NT2/D1 (cell line): ENCODE measurements around the gene IRGC.

Experiments used
- DNase-seq: peaks from one replicate; pipeline ENCODE4 v3.0.0-alpha.2; 2011; ENCODE audit warnings: low read depth, low spot score
- H3K27me3 ChIP-seq: 2 replicates; pipeline ENCODE4 v1.6.0; 2011; ENCODE audit warnings: mild to moderate bottlenecking; ENCODE audit not compliant: insufficient read length, insufficient read depth
- H3K36me3 ChIP-seq: 2 replicates; pipeline ENCODE4 v1.6.1; 2011; ENCODE audit warnings: mild to moderate bottlenecking, low read length, mixed read lengths; ENCODE audit not compliant: insufficient read depth, insufficient read length
- H3K4me1 ChIP-seq: 2 replicates; pipeline ENCODE4 v1.5.1; 2011; ENCODE audit not compliant: insufficient read depth, insufficient read length
- H3K4me3 ChIP-seq: 2 replicates; pipeline ENCODE4 v1.5.1; 2011; ENCODE audit warnings: low read depth; ENCODE audit not compliant: insufficient read length
- H3K9ac ChIP-seq: 2 replicates; pipeline ENCODE4 v1.6.0; 2011; ENCODE audit warnings: low read depth; ENCODE audit not compliant: insufficient read length
- H3K9me3 ChIP-seq: 2 replicates; pipeline ENCODE4 v1.5.1; 2011; ENCODE audit warnings: mild to moderate bottlenecking, low read length; ENCODE audit not compliant: insufficient read depth
- SUZ12 ChIP-seq: IDR thresholded peaks from 2 replicates; pipeline ENCODE4 v1.6.1; 2011; ENCODE audit not compliant: insufficient read length, insufficient read depth; ENCODE audit errors: extremely low read depth
- YY1 ChIP-seq: IDR thresholded peaks from 2 replicates; pipeline ENCODE4 v1.6.1; 2011; ENCODE audit not compliant: insufficient read length, insufficient read depth
- ZNF274 ChIP-seq: IDR thresholded peaks from 2 replicates; pipeline ENCODE4 v1.6.1; 2011; ENCODE audit warnings: mild to moderate bottlenecking, low read depth, low read length

IRGC gene

DNA sequence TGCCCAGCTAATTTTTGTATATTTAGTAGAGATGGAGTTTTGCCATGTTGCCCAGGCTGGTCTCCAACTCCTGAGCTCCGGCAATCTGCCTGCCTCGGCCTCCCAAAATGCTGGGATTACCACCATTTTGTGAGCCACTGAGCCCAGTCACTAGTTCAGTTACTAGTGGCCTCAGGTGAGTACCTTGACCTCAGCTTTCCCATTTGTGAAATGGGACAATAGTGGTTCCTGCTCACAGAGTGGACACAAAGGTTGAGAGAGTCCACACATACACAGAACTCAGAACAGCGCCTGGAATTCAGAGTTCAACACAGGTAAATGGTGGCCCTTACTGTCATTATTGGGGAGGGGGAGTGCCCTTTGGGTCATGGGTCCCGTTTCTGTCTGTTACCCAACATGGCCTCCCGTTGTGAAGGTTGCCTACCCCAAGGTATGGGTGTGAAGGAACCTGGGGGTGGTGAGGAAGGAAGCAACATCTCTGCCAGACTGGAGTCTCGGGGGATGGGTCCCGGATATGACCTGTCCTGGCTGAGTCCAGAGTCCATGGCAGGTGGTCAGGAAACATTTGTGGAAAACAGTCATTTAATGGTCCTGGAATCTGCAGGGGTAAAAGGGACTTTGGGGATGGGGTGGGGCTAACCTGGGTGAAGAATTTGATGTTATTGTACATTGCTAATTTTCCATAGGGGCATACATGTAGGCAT lies 11.7 kb upstream of the IRGC start:
- Histone ChIP-seq H3K4me3 (no peak overlapping the region), H3K4me1 (peaks cover 5% of the 10 kb centered on the region), H3K27me3 (peaks cover 4% of the 10 kb centered on the region), H3K9ac (no peak overlapping the region), H3K36me3 (no peaks in the 10 kb centered on the region), H3K9me3 (peaks cover 12% of the 10 kb centered on the region)
- TF ChIP-seq YY1, result no peak
- TF ChIP-seq ZNF274, result no peak
- no peak for TF ChIP-seq SUZ12
- DNase-seq, result no peak

DNA sequence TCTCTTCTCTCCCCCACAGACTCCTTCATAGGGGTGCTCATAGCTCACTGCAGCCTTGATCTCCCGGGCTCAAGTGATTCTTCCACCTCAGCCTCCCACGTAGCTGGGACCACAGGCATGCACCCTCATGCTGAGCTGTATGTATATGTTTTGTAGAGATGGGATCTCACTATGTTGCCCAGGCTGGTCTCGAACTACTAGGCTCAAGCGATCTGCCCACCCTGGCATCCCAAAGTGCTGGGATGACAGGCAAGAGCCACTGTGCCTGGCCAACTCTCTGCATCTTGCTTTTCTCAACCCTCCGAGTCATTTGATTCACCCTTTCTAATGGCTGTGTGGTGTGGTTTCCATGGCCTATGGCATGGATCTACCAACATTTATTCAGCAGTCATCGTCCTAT lies 10.1 kb upstream of the IRGC start:
- H3K27me3 ChIP-seq, result no peaks in the 10 kb centered on the region
- no peak overlapping the region for H3K9ac ChIP-seq
- no peaks in the 10 kb centered on the region for H3K36me3 ChIP-seq
- H3K9me3 ChIP-seq, result peaks cover 14% of the 10 kb centered on the region
- no peak for DNase-seq
- TF ChIP-seq ZNF274 (no peak), SUZ12 (no peak), YY1 (no peak)
- peaks cover 2% of the 10 kb centered on the region for H3K4me1 ChIP-seq
- no peak overlapping the region for H3K4me3 ChIP-seq

DNA sequence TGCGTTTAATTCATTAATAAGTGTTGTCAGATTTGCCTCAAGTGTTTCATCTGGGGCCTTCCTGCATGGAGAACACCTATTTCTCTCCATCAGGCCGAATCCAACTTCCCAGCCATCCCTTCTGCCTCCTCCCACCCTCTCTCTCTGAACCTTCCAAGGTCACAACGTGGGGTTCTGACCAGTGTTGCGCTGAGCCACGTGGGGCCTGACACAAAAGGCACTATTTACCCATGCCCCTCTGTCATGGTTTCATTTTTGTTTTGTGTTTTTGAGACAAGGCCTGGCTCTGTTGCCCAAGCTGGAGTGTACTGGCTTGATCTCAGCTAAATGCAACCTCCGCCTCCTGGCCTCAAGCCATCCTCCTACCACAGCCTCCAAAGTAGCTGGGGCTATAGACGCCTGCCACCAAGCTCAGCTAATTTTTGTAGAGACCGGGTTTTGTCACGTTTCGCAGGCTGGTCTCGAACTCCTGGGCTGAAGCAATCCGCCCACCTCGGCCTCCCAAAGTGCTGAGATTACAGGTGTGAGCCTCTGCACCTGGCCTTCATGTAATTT lies 8.6 kb upstream of the IRGC start:
- no peak for TF ChIP-seq SUZ12
- TF ChIP-seq ZNF274, result no peak
- no peak for TF ChIP-seq YY1
- DNase-seq, result no peak

DNA sequence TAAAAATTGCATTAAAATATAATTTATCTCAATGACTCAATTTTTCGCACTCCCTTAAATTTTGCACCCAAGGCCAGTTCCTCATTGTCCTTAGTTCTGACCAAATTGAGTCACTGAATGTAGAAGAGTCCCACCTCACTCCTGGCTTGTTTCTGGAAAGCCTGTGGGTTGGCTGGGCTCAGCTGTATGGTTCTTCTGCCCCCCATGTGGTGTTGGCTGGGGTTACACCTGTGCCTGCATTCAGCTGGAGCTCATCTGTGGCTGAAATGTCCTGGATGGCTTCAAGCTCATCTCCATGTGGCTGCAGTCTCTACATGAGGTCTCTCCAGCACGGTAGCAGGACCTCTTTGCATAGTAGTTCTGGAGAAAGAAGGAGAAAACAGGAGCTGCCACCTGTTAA lies 7.2 kb upstream of the IRGC start:
- TF ChIP-seq ZNF274 (no peak), SUZ12 (no peak), YY1 (no peak)
- no peaks in the 10 kb centered on the region for H3K27me3 ChIP-seq

More for the DNA sequence above, 8.6 kb upstream of the IRGC start:
- H3K36me3 ChIP-seq, result no peaks in the 10 kb centered on the region
- no peaks in the 10 kb centered on the region for H3K4me1 ChIP-seq
- no peak overlapping the region for H3K9ac ChIP-seq
- no peak overlapping the region for H3K4me3 ChIP-seq
- peaks cover 14% of the 10 kb centered on the region for H3K9me3 ChIP-seq
- H3K27me3 ChIP-seq, result no peaks in the 10 kb centered on the region

DNA sequence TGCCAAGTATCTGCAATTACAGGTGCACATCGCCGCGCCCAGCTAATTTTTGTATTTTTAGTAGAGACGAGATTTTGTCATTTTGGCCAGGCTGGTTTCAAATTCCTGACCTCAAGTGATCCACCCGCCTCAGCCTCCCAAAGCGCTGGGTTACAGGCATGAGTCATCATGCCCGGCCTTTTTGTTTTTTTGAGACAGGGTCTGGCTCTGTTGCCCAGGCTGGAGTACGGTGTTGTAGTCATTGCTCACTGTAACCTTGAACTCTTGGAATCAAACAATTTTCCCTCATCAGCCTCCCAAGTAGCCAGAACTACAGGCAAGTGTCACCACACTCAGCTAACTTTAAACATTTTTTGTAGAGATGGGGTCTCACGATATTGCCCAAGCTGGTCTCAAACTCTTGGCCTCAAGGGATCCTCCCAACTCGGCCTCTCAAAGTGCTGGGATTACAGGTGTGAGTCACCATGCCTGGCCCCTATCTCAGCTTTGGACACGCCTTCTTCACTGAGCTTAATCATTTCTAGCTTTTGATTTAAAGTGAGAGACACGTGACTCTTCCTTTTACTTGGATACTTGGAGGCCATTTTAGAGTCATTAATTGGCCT lies 4.0 kb upstream of the IRGC start:
- no peaks in the 10 kb centered on the region for H3K36me3 ChIP-seq
- H3K27me3 ChIP-seq, result no peaks in the 10 kb centered on the region
- H3K4me3 ChIP-seq, result no peak overlapping the region
- TF ChIP-seq YY1 (no peak), SUZ12 (no peak), ZNF274 (no peak)
- H3K9me3 ChIP-seq, result peaks cover 14% of the 10 kb centered on the region
- DNase-seq, result no peak
- no peak overlapping the region for H3K9ac ChIP-seq
- no peaks in the 10 kb centered on the region for H3K4me1 ChIP-seq

More for the DNA sequence above, 7.2 kb upstream of the IRGC start:
- H3K9me3 ChIP-seq, result peaks cover 14% of the 10 kb centered on the region
- H3K4me3 ChIP-seq, result no peak overlapping the region
- H3K36me3 ChIP-seq, result no peaks in the 10 kb centered on the region
- DNase-seq, result no peak
- H3K9ac ChIP-seq, result no peak overlapping the region
- no peaks in the 10 kb centered on the region for H3K4me1 ChIP-seq

DNA sequence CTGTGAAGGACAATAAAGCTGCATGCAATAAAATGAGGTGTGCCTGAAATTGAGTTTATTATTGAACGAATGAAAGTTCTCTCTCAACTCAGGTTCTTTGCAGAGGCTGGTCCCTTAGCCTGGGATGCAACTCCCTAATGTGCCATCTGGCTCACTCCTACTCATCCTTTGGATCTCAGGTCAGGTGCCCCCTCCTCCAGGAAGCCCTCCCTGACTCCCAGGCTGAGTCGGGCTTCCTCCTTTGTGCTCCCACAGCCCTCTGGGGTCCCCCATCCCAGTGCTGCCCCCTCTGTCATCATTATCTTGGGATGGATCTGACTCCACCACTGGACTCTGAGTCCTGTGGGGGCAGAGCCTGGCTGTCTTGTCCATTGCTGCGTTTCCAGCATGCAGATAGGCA lies 2.7 kb upstream of the IRGC start:
- H3K9me3 ChIP-seq, result peaks cover 11% of the 10 kb centered on the region
- TF ChIP-seq ZNF274 (no peak), SUZ12 (no peak), YY1 (no peak)

DNA sequence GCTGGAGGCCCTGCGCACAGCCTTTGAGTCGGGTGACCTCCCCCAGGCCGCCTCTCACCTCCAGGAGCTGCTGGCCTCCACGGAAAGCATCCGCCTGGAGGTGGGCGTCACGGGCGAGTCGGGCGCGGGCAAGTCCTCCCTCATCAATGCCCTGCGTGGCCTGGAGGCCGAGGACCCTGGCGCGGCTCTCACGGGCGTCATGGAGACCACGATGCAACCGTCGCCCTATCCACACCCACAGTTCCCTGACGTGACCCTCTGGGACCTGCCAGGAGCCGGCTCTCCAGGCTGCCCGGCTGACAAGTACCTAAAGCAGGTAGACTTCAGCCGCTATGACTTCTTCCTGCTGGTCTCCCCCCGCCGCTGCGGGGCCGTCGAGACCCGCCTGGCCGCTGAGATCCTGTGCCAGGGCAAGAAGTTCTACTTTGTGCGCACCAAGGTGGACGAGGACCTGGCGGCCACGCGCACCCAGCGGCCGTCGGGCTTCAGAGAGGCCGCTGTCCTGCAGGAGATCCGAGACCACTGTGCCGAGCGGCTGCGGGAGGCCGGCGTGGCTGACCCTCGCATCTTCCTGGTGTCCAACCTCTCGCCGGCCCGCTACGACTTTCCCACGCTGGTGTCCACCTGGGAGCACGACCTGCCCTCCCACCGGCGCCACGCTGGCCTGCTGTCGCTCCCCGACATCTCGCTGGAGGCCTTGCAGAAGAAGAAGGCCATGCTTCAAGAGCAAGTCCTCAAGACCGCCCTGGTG lies 2.9 kb downstream of the IRGC start:
- Histone ChIP-seq H3K9ac (no peak overlapping the region), H3K9me3 (no peaks in the 10 kb centered on the region), H3K4me1 (no peaks in the 10 kb centered on the region), H3K36me3 (no peaks in the 10 kb centered on the region), H3K27me3 (no peaks in the 10 kb centered on the region), H3K4me3 (no peak overlapping the region)
- TF ChIP-seq ZNF274, result no peak
- DNase-seq, result no peak

More for the DNA sequence above, 2.7 kb upstream of the IRGC start:
- Histone ChIP-seq H3K4me1 (no peaks in the 10 kb centered on the region), H3K4me3 (no peak overlapping the region), H3K27me3 (no peaks in the 10 kb centered on the region), H3K36me3 (no peaks in the 10 kb centered on the region), H3K9ac (no peak overlapping the region)
- DNase-seq, result no peak
